ENCODE measurements around the gene COL5A1.

Gene COL5A1

DNA sequence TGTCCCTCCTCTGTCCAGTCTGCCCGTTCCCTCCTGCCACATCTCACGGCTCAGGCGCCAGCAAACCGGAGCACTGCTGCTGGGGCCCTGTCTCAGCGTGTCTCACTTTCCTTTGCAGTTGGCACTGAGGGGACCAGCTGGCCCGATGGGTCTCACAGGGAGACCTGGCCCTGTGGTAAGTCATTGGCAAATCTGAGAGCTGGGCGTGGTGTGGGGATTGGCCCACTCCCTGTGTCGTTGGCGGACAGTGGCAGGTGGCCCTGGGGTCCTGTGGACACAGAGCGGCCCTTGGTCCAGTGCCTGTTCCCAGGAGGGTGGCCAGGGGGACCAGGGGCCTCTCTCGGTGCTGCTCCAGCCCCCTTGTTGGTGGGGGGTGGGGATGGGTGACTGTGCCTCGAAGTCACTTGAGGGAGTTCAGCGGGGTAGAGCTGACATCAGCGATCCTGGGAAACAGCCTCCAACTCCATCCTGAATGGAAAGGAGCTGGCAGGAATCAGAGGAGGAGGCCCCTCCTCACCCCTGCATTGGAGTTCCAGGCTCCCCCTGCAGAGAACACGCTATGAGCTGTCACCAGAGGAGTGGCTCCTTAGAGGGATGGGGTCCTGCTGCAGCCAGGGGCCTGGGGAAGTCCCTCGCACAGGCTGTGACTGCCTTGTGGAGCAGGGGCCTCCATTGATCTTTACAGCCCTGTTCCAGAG, 111.0 kb downstream of the COL5A1 start:
- no peak for DNase-seq

DNA sequence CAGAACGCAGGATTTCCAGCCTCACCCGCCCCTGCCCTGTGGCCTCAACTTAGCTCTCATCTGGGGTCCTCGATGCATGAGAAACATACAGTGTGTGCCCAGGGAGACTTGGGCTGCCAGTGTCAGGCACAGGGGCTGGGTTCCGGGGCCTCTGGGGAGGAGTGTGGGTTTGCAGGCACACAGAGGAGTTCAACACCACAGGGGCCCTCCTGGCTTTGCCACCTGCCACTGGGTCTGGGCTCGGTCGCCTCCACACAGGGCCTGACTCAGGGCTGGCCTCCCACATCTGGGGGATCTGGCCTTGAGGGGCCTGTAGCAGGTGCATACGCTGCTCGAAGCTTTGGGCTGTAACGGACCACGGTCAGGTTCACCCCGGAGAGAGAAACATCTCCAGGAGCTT, 111.6 kb downstream of the COL5A1 start:
- no peak for DNase-seq

DNA sequence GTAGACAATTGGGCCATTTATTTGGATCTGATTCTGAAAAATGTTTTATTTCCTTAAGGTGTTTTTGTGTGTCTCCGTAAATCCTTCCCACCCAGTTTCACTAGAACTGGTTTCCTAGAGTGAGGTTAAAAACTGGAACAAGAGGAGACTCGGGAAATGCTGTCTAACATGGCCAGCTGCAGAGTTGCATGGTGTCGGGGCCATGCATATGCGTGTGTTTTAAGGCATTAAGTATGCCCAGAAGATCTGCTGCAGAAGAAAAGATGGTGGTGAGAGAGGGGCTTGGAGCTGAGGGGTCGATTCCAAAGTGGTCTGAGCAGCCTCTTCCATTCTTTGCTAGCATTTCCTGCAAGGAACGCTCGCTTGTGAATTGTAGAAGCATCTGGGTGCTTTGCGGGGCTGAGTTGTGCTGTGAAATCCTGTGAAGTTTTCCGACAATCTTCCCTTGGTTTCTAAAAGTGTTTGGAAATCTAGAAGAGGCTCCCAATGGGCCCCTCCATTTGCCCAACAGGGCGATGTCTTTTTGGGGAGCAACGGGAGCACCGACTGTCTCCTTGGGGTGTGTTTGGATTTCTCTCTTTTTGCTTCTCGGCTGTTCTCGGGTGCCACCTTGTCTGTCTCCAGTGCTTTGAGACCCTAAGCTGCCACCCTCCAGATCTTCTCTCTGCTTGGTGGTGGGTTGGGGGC, 113.8 kb downstream of the COL5A1 start:
- DNase-seq: no peak

DNA sequence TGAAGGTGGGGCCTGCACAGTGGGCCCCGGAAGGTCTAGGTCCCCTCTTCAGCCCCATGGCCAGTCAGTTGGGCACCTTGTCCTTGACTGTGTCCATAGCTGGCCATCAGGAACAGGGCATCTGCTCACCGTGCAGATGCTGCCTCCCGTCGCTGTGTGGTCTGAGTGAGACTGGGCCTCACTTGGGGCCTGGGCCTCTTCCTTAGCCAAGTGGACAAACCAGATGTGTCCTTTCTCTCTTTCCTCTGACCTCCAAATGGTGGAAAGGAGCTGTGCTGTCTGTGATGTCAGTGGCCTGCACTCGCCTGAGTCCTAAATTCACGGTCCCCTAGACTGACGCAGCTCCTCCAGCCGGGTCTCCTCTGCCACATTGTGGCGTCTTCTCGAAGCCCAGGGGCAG, 114.5 kb downstream of the COL5A1 start:
- DNase-seq: no peak

- DNase-seq: no peak
Measured at GRCh38 chr9:134757216-134757975, 115.8 kb downstream of the COL5A1 start.

- DNase-seq: no peak
Measured at GRCh38 chr9:134758949-134759607, 117.5 kb downstream of the COL5A1 start.

DNA sequence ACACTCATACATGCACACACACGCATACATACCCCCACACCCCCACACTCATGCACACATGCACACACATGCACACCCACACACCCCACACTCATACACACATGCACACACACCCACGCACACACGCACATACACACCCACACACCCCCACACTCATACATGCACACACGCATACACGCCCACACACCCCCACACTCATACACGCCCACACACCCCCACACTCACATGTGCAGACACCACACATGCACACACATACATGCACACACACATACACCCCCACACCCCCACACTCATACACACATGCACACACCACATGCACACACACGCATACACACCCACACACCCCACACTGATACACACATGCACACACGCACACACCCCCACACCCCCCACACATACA, 118.3 kb downstream of the COL5A1 start:
- no peak for DNase-seq

GRCh38 chr9:134760750-134761420, 119.3 kb downstream of the COL5A1 start:
- DNase-seq: no peak

DNA sequence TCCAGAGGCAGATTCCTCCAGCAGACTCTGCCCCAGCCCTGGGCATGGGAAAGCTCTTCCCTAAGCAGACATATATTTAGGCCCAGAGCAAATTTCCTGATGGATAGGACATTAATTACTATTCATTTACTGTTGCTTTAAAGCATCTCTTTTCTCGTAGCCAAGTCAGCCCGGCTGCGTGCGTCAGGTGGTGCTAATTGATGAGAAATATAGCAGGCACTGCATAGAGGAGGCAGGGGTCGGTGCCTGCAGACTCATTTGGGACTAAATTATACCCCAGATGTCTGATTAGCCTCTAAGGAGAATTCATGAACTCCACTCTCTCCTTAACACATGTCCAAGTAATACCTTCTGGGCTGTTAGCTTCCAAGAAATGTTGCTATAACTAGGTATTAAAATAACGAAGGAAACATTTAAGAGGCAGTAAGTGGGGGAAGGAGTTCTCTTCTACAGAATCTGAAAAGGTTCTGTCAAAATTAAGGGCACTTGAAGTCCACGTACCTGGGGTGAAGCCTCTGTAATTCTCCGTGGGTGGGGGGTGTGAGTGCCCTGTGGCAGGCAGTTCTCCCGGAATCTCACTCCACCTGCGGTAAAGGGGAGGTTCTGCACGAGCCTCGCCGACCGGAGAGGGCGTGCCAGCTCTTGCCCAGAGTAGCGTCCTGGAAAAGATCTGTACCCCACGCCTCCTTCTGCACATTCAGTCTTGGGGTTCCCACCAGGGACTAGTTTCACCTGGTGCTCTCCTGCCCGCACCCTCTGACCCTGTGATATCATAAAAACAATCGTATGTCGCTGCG, 123.1 kb downstream of the COL5A1 start:
- DNase-seq: no peak

GRCh38 chr9:134765785-134766184, 124.2 kb downstream of the COL5A1 start:
- no peak for DNase-seq

- DNase-seq: no peak
Measured at GRCh38 chr9:134766587-134766986, 125.0 kb downstream of the COL5A1 start.

GRCh38 chr9:134768332-134768708, 126.7 kb downstream of the COL5A1 start:
- no peak for DNase-seq

GRCh38 chr9:134768709-134769351, 127.2 kb downstream of the COL5A1 start:
- DNase-seq: no peak

DNA sequence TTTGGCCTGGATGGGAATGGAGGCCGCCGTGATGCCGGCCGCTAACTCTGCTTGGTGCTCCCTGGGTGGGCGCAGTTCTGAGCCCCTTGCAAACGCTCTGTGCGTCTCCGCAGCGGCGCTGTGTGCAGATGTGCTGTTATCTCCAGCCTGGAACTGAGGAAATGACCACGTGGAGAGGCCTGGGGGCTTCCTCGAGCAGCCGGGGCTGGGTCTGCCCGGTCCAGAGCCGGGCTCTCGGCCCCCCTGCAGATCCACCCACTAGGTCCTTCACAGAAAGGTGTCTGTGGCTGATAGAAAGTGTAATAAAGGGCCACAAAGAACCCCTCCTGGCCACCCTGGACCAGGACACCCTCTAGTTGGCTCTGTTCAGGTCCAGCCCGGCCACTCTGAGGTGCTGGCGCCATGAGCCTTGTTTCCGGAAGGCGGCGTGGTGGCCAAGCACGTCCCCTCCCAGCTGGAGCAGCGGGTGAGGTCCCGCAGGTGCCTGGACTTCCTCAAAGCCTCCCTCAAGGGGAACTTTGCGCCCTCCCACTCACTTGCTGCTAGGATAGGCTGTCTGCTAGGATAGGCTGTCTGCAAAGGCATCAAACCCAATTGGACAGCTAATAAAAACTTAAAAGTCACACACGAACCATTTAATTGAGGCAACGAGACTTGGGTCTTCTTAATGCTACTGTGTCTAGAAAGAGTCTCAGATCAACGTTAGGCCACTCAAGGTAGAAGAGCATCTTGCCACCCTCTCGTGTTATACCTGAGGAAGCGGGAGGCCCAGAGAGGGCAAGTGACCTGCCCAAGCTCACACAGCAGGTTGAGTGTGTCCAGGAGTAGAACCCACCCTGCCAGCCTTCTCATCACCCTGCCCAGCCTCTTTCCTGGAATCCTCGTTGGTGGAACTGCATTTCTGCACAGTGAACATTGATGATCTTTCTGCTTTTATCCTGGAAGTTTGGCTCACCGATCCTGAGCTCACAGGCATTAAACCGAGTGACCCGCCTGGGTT, 129.7 kb downstream of the COL5A1 start:
- DNase-seq: no peak

DNA sequence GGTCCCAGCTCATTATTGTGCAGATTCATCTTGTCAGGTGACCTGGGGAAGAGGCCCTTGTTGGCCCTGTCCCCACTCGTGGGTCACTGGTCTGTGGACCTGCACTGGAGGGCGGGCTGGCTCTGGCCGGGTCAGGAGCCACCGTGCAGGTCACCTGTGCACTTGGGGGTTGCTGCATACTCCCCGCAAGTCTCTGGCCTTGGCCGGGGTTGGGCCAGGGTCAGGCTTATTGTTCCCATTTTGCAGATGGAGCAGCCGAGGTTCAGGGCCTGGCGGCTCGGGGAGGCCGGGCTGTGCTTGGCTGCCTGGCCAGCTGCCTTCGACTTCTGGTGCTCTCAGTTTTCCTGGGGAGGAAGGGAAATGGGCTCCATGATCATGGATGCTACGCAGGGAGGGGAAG, 130.7 kb downstream of the COL5A1 start:
- no peak for DNase-seq

GRCh38 chr9:134773842-134774241, 132.2 kb downstream of the COL5A1 start:
- no peak for DNase-seq

DNA sequence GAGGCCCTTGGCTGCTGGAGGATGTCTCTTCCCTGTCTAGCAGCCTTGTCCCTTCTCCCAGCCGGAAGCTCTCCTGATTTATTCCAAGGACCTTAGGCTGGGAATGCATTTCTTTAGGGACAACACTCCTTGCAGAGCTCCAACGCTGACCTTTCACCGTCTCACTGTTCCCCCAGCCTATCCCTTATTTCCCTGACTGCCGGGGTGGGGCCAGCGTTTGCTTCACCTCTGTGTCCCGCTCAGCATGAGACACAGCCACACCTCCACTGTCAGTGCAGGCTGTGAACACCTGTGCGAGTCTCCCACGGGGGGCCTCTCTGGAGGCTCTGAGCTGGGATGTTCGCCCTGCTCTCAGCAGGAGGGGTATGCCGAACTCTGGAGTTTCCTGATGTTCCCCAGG, 132.8 kb downstream of the COL5A1 start:
- no peak for DNase-seq

DNA sequence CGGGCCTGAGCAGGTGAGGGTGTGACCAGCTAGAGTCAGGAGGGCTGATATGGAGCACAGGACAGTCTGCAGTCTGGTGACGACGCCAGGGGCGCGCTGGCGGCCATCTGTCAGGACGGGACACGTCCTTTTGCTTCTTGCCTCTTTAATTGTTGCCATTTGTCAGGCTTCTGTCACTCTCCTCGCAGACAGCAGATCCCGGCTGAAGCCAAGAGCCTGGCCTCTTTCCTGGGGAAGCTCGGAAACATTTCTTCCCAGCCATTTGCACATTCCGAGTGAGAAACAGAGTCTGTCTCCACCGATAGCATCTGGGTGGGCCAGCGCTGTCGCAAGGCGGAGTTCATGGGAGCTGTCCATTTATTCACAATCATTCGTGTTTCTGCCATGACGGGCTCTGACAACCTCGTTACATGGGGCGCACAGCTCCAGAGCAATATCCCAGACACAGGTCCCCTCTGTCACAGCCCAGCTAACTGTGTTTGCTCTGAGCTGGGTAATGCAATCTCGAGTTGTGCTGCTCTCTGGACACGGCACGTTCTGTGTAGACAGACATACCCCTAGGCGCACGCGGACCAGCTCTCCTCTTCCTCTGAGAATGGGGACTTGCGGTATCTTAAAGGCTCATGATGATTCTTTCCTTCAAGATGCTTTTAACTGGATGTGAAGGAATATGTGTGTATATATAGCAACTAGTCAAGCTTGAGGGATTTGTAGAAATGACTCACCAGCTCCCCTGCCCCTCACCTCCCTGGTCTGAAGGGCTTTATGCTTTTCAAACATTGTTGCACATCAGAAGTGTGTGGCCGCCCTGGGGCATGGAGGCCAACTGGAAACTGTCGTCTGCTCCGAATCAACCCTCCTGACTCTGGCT, 133.7 kb downstream of the COL5A1 start:
- no peak for DNase-seq

Measured in CD4-positive, alpha-beta T cell treated with Interleukin-12 subunit alpha and Interleukin-12 subunit beta, for 1 hour (primary cell).